NB4 (cell line): ENCODE measurements around the gene NCOA7.

Source experiments
- DNase-seq: peaks from one replicate; pipeline ENCODE4 v3.0.0; 2010; ENCODE audit warnings: low read depth
- H3K4me3 ChIP-seq: one replicate; pipeline ENCODE4 v1.5.1; 2011; ENCODE audit warnings: mild to moderate bottlenecking, low read depth, low read length, moderate library complexity
- CTCF ChIP-seq: IDR thresholded peaks from one replicate; pipeline ENCODE4 v1.5.1; 2012; ENCODE audit warnings: low read depth, low read length
- MYC ChIP-seq: IDR thresholded peaks from 2 replicates; pipeline ENCODE4 v1.6.1; 2011; ENCODE audit warnings: low read depth, low read length
- POLR2A ChIP-seq: IDR thresholded peaks from 2 replicates; pipeline ENCODE4 v1.6.1; 2011; ENCODE audit warnings: mild to moderate bottlenecking; ENCODE audit not compliant: insufficient read length; ENCODE audit errors: extremely low read depth
- TF ChIP-seq, protein P1 (sequence below): IDR thresholded peaks from 2 replicates; pipeline ENCODE4 v1.6.1; 2011; ENCODE audit warnings: low read depth, low read length

NCOA7 gene

GRCh38 chr6:125863023-125863422 lies 72.3 kb downstream of the NCOA7 start:
- TF ChIP-seq CTCF (no peak), MYC (no peak), POLR2A (no peak)
- TF ChIP-seq, protein P1, sequence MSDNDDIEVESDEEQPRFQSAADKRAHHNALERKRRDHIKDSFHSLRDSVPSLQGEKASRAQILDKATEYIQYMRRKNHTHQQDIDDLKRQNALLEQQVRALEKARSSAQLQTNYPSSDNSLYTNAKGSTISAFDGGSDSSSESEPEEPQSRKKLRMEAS: no peak
- DNase-seq: no peak

DNA sequence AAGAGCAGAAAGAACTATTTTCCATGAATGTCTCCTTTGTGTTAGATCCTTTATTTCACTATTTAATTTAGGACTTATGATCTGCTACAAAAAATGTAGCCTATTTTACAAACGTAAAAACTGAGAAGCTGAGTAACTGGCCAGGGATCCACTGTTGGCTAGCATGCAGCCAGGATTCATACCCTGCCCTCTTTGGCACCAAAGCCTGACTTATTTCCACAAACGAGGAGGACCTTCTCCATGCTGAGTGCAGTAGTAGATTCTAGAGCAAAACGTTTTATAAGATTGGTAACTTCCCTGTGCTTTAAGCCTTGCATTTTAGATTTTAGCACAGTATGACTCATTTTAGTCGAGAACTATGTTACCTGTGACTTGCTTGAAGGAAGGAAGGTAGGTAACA lies 74.3 kb downstream of the NCOA7 start:
- no peak overlapping the region for H3K4me3 ChIP-seq
- TF ChIP-seq POLR2A (no peak), MYC (no peak), CTCF (no peak)
- TF ChIP-seq, protein P1: no peak
- DNase-seq: no peak

More at GRCh38 chr6:125863023-125863422, 72.3 kb downstream of the NCOA7 start:
- no peak overlapping the region for H3K4me3 ChIP-seq

DNA sequence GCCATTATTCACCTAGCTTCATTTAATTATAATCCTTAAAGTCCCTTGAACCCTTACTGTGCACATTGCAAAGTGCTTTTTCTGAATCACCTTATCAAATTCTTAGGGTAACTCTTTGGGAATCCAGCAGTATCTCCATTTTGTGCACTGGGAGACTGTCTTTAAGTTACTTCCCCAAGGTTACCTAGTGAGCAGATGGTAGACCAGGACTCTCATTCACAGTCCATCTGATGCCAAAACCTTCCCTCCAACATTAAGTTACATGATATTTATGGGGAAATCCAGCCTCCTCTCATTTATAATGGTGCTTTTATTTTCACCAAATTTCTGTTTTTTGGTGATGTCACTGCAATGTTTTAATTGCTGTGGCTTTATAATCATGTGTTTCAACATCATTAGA lies 75.7 kb downstream of the NCOA7 start:
- H3K4me3 ChIP-seq: no peak overlapping the region
- TF ChIP-seq, protein P1: no peak
- TF ChIP-seq MYC (no peak), POLR2A (no peak), CTCF (no peak)
- DNase-seq: no peak

DNA sequence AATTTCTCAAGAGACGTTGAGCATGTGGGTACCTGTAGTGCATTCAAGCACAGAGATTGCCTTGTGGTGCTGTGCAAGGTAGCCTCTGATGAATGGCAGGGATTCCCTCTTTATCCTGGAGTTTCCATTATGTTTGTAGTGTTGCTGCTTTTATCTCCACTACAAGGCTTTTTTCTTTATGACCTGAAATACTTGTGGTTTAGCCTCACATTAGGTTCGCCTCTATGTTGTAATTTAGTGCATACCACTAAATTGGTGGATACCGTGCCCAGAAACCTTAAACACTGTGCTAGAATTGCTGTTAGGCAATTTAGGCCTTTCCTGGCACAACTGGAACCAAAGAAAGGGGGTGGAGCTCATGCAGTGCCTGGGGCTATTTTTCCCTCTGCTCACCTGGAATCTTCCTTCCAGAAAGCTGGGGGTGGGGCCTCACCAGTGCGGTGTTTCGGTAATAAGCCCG lies 76.8 kb downstream of the NCOA7 start:
- H3K4me3 ChIP-seq: no peak overlapping the region
- DNase-seq: peak; percentile 38
- TF ChIP-seq CTCF: no peak
- TF ChIP-seq POLR2A: no peak
- TF ChIP-seq, protein P1: no peak
- TF ChIP-seq MYC: no peak

GRCh38 chr6:125868252-125868651 lies 77.5 kb downstream of the NCOA7 start:
- DNase-seq: no peak

More at GRCh38 chr6:125868252-125868651, 77.5 kb downstream of the NCOA7 start:
- TF ChIP-seq CTCF (no peak), MYC (no peak), POLR2A (no peak)
- TF ChIP-seq, protein P1: no peak
- H3K4me3 ChIP-seq: no peak overlapping the region
